A549 (cell line): Measurements from ENCODE around the gene PARP15. TPM values are rescaled to one million over a fixed set of nuclear protein-coding genes. Genes with fewer than 3 reads are reported as not detected.
"Not testable (repeated sequence)": the region's sequence is repeated elsewhere in the genome, so short reads cannot be mapped to it uniquely, and the experiment has no call there.

ENCODE experiments used
- ATAC-seq, 2 experiments: fragments of 200-7000 bp in 1 of 2; fragments of >200 bp in 1 of 2; cut with Nextera tagmentation in 1 of 2; cut with Tn5 transposase in 1 of 2; 3 replicates each; pipeline versions ENCODE4 v1.8.0 to v1.9.1; 2018 to 2020; ENCODE audit warnings: mild to moderate bottlenecking in 1 of 2, moderate library complexity in 1 of 2
- CTCF ChIA-PET: fragments of 300-600 bp; sonication (Branson Sonifier 250); formaldehyde crosslinking; extraction: SDS; loops from one replicate; lab custom pipeline; 2021; ENCODE audit warnings: antibody characterized with exemption, inconsistent platforms; lab: Yijun Ruan, JAX
- POLR2A ChIA-PET: fragments of 350-600 bp; formaldehyde crosslinking; extraction: SDS; loops from one replicate; lab custom pipeline; 2021; ENCODE audit warnings: antibody characterized with exemption, inconsistent platforms; lab: Yijun Ruan, JAX
- DNase-seq, 2 experiments: peaks; one replicate each; pipeline versions ENCODE4 v3.0.0 to v3.0.0-alpha.2; 2011 to 2016; ENCODE audit warnings: low read depth in 1 of 2, low spot score in 1 of 2
- FAIRE-seq: peaks from 2 replicates; lab custom pipeline; 2011; peaks lifted over from hg19 to GRCh38; lab: Jason Lieb, UNC
- H3K27ac ChIP-seq, 2 experiments: fragments of >200 bp; sonication (Bioruptor Twin); formaldehyde crosslinking; 3 replicates each; pipeline ENCODE4 v1.5.1; 2016 to 2017
- H3K4me1 ChIP-seq: fragments of >200 bp; sonication (Bioruptor Twin); formaldehyde crosslinking; 3 replicates; pipeline ENCODE4 v1.6.1; 2016
- H3K4me2 ChIP-seq: fragments of >200 bp; sonication (Bioruptor Twin); formaldehyde crosslinking; 3 replicates; pipeline ENCODE4 v1.6.1; 2016
- H3K4me3 ChIP-seq: fragments of >200 bp; sonication (Bioruptor Twin); formaldehyde crosslinking; 3 replicates; pipeline ENCODE4 v1.5.1; 2016
- H3K9me3 ChIP-seq: fragments of >200 bp; sonication (Bioruptor Twin); formaldehyde crosslinking; 3 replicates; pipeline ENCODE4 v1.6.1; 2016
- BHLHE40 ChIP-seq: IDR thresholded peaks from 2 replicates; pipeline ENCODE4 v1.6.1; 2012; ENCODE audit warnings: low read depth, low read length, inconsistent platforms
- CEBPB ChIP-seq, 2 experiments: fragments of >200 bp in 1 of 2; sonication (Bioruptor Twin) in 1 of 2; formaldehyde crosslinking in 1 of 2; IDR thresholded peaks; 2 replicates each; pipeline ENCODE4 v1.6.1; 2012 to 2016
- HDAC2 ChIP-seq: fragments of 200-600 bp; sonication (generic); IDR thresholded peaks from 2 replicates; pipeline ENCODE4 v1.6.1; 2016
- KDM1A ChIP-seq: fragments of 200-600 bp; sonication (generic); IDR thresholded peaks from 2 replicates; pipeline ENCODE4 v1.6.1; 2016; ENCODE audit warnings: low read depth, mild to moderate bottlenecking
- MAFK ChIP-seq: fragments of 450-650 bp; IDR thresholded peaks from 2 replicates; pipeline ENCODE4 v1.6.1; 2014; ENCODE audit not compliant: partially characterized antibody
- MYC ChIP-seq: IDR thresholded peaks from 2 replicates; pipeline ENCODE4 v1.6.1; 2012; ENCODE audit warnings: mild to moderate bottlenecking, inconsistent platforms, low read length, improper control_type of control experiment, borderline replicate concordance
- NPAS2 ChIP-seq: fragments of 250-450 bp; sonication (Bioruptor Pico); IDR thresholded peaks from 2 replicates; pipeline ENCODE4 v1.8.0; 2022; ENCODE audit warnings: mild to moderate bottlenecking, moderate library complexity, borderline replicate concordance
- PHF8 ChIP-seq: fragments of 200-600 bp; sonication (generic); IDR thresholded peaks from 2 replicates; pipeline ENCODE4 v1.6.1; 2016; ENCODE audit warnings: low read depth, mild to moderate bottlenecking, antibody characterized with exemption, moderate library complexity, borderline replicate concordance
- POLR2A ChIP-seq: IDR thresholded peaks from 2 replicates; pipeline ENCODE4 v1.6.1; 2012; ENCODE audit warnings: mild to moderate bottlenecking, low read length
- RAD21 ChIP-seq, 2 experiments: fragments of >200 bp in 1 of 2; sonication (Bioruptor Twin) in 1 of 2; formaldehyde crosslinking in 1 of 2; IDR thresholded peaks in 1 of 2; conservative IDR thresholded peaks in 1 of 2; 2 replicates in 1 of 2; 3 replicates in 1 of 2; pipeline ENCODE4 v1.6.1; 2012 to 2018; ENCODE audit warnings: inconsistent platforms in 1 of 2
- RARB ChIP-seq: fragments of 250-450 bp; sonication (Bioruptor Pico); IDR thresholded peaks from 2 replicates; pipeline ENCODE4 v1.8.0; 2021; ENCODE audit warnings: mild to moderate bottlenecking, moderate library complexity
- RFX5 ChIP-seq: fragments of 450-650 bp; IDR thresholded peaks from 2 replicates; pipeline ENCODE4 v1.7.1; 2014; ENCODE audit warnings: antibody characterized with exemption, mild to moderate bottlenecking, moderate library complexity
- RNF2 ChIP-seq: fragments of 200-600 bp; sonication (generic); IDR thresholded peaks from 2 replicates; pipeline ENCODE4 v1.6.1; 2016; ENCODE audit warnings: low read depth, mild to moderate bottlenecking, antibody characterized with exemption, moderate library complexity, borderline replicate concordance
- TP53 ChIP-seq: fragments of 250-450 bp; sonication (Bioruptor Pico); IDR thresholded peaks from 2 replicates; pipeline ENCODE4 v1.5.0; 2021; ENCODE audit warnings: mild to moderate bottlenecking, moderate library complexity
- ZNF302 ChIP-seq: fragments of 250-450 bp; sonication (Bioruptor Pico); IDR thresholded peaks from 2 replicates; pipeline ENCODE4 v1.9.0; 2021; ENCODE audit warnings: inconsistent platforms, mild to moderate bottlenecking, moderate library complexity
- ZSCAN20 ChIP-seq: fragments of 250-450 bp; sonication (Bioruptor Pico); IDR thresholded peaks from 2 replicates; pipeline ENCODE4 v1.8.0; 2022; ENCODE audit warnings: mild to moderate bottlenecking, moderate library complexity
- WGBS: methylation state at CpG from one replicate; pipeline ENCODE4 v1.1.6; 2017; ENCODE audit errors: missing lambda C conversion rate; 5-methylcytosine and 5-hydroxymethylcytosine counted together
- polyA plus RNA-seq, 4 experiments: library from polyadenylated mRNA; depleted of rRNA in 3 of 4; stranded (reverse); fragments of >200 nt; fragmentation: RNase III in 1 of 4; extraction: RNeasy Plus Mini Kit Qiagen cat#74134 plus additional on column Dnase treatment in 1 of 4; gene quantifications; 2 replicates in 3 of 4; 3 replicates in 1 of 4; pipeline ENCODE4 v1.2.3, GENCODE V29; 2011 to 2017
- TF ChIP-seq, protein P1 (sequence below): fragments of 200-600 bp; sonication (generic); IDR thresholded peaks from 2 replicates; pipeline ENCODE4 v1.6.1; 2016; ENCODE audit warnings: antibody characterized with exemption, mild to moderate bottlenecking, moderate library complexity
- TF ChIP-seq, protein P2 (sequence below): IDR thresholded peaks from 2 replicates; pipeline ENCODE4 v1.6.1; 2012; ENCODE audit warnings: low read depth, borderline replicate concordance
- TF ChIP-seq, protein P3 (sequence below): IDR thresholded peaks from 2 replicates; pipeline ENCODE4 v1.6.1; 2012
- TF ChIP-seq, protein P4 (sequence below): fragments of >200 bp; sonication (Bioruptor Twin); formaldehyde crosslinking; IDR thresholded peaks from 3 replicates; pipeline ENCODE4 v1.6.1; 2016

Gene PARP15
- polyA plus RNA-seq, 2 of the 4 experiments (the other 2 are of a cell fraction): 0.05 TPM; not detected in 1

DNA sequence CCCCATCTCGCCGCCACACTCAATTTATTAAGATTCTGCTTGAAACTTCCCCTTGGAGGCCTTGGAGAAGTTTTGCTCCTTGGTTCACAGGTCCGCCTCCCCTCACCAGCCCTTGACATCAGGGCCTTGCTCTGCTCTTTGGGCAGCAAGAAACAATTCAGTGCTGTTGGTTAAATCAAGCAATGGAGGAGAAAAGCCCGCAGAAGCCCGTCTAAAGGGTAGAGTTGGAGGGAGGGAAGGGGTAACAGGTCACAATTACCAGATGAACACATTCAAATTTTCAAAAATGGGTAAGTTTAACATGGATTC, 13.8 kb upstream of the PARP15 start:
- POLR2A ChIA-PET: interaction anchor here (1.1 to 1.5 kb wide), 2 partner anchors 116 to 179 kb away, joined by 3 to 12 read pairs; partner anchors contain the start of genes FAM162A and PARP14
- CTCF ChIA-PET: interaction anchor here (0.6 to 2.7 kb wide), 3 partner anchors 96 to 115 kb away, joined by 3 to 16 read pairs (median 4); no protein-coding TSS in a partner anchor

DNA sequence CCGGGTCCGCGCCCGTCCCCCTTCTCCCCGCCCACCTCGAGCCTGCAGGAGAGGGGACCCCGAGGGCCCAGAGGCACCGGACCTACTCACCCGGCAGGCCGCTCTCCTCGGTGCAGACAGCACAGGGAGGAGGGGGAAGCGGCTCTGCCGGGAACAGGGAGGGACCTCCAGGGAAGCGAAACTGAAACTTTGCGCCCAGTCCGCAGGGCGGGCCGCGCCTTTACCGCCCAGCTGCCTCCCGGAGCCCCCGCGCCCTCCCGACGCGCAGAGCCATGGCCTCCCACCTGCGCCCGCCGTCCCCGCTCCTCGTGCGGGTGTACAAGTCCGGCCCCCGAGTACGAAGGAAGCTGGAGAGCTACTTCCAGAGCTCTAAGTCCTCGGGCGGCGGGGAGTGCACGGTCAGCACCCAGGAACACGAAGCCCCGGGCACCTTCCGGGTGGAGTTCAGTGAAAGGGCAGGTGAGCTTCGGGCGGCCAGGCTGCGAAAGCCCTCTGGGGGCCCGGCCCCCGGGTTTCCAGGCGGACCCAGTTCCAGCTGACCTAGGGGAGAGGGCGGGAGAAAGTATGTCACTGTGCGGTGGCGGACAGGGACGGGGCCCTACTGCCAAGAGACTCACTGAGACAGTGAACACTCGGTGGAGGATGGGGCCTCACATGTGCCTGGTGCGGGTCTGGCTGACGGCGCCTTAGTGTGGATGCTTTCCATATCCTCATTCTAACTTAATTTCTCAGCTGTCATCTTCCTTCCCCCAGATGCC, 13.1 kb upstream of the PARP15 start, which contains the start of the genes DTX3L and PARP9:
TSS of gene DTX3L (plus strand) at position 184 of the 758 bp plus-strand sequence. CDS start at position 273, 89 bp downstream.
TSS of gene PARP9 (minus strand) at position 146 of the 758 bp plus-strand sequence. CDS start 4,680 bp downstream, outside the sequence.
- CTCF ChIA-PET: interaction anchor here (0.6 to 2.7 kb wide), 7 partner anchors 10 to 464 kb away, joined by 3 to 16 read pairs (median 3); no protein-coding TSS in a partner anchor
- peak within 1 kb of the TSS; percentile 90 to 94 for H3K27ac ChIP-seq
- H3K4me2 ChIP-seq: peak within 1 kb of the TSS; percentile 91
- peaks cover 6% of the 10 kb centered on the region; the same call in 1 of the 3 replicates for H3K4me1 ChIP-seq
- DNase-seq (peak; percentile 65 to 83), ATAC-seq (peak; percentile 95 to 96), FAIRE-seq (no peak)
- TF ChIP-seq RFX5 (no peak), HDAC2 (no peak), POLR2A (peak; percentile 35), KDM1A (0 out of 2 replicates have a peak, but pooled peaks have one; percentile 19), PHF8 (peak; percentile 90), TP53 (CRISPR knock-in tag) (no peak), MAFK (peak; percentile 78)
- TF ChIP-seq, protein P1, sequence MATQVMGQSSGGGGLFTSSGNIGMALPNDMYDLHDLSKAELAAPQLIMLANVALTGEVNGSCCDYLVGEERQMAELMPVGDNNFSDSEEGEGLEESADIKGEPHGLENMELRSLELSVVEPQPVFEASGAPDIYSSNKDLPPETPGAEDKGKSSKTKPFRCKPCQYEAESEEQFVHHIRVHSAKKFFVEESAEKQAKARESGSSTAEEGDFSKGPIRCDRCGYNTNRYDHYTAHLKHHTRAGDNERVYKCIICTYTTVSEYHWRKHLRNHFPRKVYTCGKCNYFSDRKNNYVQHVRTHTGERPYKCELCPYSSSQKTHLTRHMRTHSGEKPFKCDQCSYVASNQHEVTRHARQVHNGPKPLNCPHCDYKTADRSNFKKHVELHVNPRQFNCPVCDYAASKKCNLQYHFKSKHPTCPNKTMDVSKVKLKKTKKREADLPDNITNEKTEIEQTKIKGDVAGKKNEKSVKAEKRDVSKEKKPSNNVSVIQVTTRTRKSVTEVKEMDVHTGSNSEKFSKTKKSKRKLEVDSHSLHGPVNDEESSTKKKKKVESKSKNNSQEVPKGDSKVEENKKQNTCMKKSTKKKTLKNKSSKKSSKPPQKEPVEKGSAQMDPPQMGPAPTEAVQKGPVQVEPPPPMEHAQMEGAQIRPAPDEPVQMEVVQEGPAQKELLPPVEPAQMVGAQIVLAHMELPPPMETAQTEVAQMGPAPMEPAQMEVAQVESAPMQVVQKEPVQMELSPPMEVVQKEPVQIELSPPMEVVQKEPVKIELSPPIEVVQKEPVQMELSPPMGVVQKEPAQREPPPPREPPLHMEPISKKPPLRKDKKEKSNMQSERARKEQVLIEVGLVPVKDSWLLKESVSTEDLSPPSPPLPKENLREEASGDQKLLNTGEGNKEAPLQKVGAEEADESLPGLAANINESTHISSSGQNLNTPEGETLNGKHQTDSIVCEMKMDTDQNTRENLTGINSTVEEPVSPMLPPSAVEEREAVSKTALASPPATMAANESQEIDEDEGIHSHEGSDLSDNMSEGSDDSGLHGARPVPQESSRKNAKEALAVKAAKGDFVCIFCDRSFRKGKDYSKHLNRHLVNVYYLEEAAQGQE: 0 out of 2 replicates have a peak, but pooled peaks have one; percentile 21
- TF ChIP-seq, protein P2, sequence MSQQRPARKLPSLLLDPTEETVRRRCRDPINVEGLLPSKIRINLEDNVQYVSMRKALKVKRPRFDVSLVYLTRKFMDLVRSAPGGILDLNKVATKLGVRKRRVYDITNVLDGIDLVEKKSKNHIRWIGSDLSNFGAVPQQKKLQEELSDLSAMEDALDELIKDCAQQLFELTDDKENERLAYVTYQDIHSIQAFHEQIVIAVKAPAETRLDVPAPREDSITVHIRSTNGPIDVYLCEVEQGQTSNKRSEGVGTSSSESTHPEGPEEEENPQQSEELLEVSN: peak; percentile 83; the same call in 1 of the 2 replicates
- TF ChIP-seq, protein P3, sequence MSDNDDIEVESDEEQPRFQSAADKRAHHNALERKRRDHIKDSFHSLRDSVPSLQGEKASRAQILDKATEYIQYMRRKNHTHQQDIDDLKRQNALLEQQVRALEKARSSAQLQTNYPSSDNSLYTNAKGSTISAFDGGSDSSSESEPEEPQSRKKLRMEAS: peak; percentile 62; the same call in 1 of the 2 replicates
- H3K4me3 ChIP-seq: peak within 1 kb of the TSS; percentile 65
- POLR2A ChIA-PET: interaction anchor here (0.9 to 1.5 kb wide), 4 partner anchors 50 to 180 kb away, joined by 3 to 12 read pairs (median 4); partner anchors contain the start of genes FAM162A, KPNA1, PARP14 and WDR5B
- H3K9me3 ChIP-seq: no peaks in the 10 kb centered on the region
- WGBS: 1% methylated on average over 16 of the region's 56 CpGs

More for the DNA sequence above, 13.8 kb upstream of the PARP15 start:
- ATAC-seq (peak in 1 of 2 experiments; percentile 15; a peak in 3 of 6 replicates), DNase-seq (no peak), FAIRE-seq (no peak)
- WGBS: 70% methylated on average over 5 of the region's 5 CpGs
- Histone ChIP-seq H3K27ac (peak overlapping the region; percentile 90 to 94), H3K4me2 (peak overlapping the region; percentile 91), H3K4me3 (peak overlapping the region; percentile 65), H3K4me1 (peaks cover 6% of the 10 kb centered on the region; the same call in 1 of the 3 replicates), H3K9me3 (no peaks in the 10 kb centered on the region)
- TF ChIP-seq RAD21 (conservative IDR thresholded peaks at IDR 0.05 in 1 of 2, IDR thresholded peaks at IDR 0.05 in 1 of 2) (no peak), KDM1A (no peak), MYC (no peak), NPAS2 (CRISPR knock-in tag) (no peak), POLR2A (no peak), CEBPB (IDR thresholded peaks at IDR 0.05) (no peak), RARB (CRISPR knock-in tag) (no peak), RNF2 (no peak), ZNF302 (no peak), BHLHE40 (no peak), ZSCAN20 (CRISPR knock-in tag) (no peak), PHF8 (no peak)
- TF ChIP-seq, protein P4, sequence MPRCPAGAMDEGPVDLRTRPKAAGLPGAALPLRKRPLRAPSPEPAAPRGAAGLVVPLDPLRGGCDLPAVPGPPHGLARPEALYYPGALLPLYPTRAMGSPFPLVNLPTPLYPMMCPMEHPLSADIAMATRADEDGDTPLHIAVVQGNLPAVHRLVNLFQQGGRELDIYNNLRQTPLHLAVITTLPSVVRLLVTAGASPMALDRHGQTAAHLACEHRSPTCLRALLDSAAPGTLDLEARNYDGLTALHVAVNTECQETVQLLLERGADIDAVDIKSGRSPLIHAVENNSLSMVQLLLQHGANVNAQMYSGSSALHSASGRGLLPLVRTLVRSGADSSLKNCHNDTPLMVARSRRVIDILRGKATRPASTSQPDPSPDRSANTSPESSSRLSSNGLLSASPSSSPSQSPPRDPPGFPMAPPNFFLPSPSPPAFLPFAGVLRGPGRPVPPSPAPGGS: no peak
- TF ChIP-seq, protein P1: no peak

DNA sequence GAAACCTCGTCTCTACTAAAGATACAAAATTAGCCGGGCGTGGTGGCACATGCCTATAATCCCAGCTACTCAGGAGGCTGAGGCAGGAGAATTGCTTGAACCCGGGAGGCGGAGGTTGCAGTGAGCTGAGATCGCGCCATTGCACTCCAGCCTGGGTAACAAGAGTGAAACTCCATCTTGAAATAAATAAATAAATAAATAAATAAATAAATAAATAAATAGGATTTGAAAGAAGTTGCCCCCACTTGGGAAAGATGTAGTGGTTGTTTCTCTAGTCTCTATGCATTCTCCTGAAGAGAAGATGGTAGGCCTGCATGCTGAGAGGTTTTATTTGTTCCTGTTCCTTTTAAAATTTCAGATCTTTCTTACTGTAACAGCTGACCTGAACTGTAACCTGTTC, 9.3 kb upstream of the PARP15 start:
- ATAC-seq, H3K4me3 ChIP-seq, H3K9me3 ChIP-seq, H3K27ac ChIP-seq, FAIRE-seq, POLR2A ChIA-PET, DNase-seq, H3K4me2 ChIP-seq: not testable (repeated sequence)
- CTCF ChIA-PET: interaction anchor here (2.1 kb wide), 1 partner anchor 111 kb away, joined by 5 read pairs; no protein-coding TSS in a partner anchor
- 93% methylated on average over 7 of the region's 7 CpGs for WGBS
- H3K4me1 ChIP-seq: peaks cover 12% of the 10 kb centered on the region
